Measurements from ENCODE around the gene FKBP6.
"Not testable (repeated sequence)": the region's sequence is repeated elsewhere in the genome, so short reads cannot be mapped to it uniquely, and the experiment has no call there.

FKBP6 gene, protein sequence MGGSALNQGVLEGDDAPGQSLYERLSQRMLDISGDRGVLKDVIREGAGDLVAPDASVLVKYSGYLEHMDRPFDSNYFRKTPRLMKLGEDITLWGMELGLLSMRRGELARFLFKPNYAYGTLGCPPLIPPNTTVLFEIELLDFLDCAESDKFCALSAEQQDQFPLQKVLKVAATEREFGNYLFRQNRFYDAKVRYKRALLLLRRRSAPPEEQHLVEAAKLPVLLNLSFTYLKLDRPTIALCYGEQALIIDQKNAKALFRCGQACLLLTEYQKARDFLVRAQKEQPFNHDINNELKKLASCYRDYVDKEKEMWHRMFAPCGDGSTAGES

DNA sequence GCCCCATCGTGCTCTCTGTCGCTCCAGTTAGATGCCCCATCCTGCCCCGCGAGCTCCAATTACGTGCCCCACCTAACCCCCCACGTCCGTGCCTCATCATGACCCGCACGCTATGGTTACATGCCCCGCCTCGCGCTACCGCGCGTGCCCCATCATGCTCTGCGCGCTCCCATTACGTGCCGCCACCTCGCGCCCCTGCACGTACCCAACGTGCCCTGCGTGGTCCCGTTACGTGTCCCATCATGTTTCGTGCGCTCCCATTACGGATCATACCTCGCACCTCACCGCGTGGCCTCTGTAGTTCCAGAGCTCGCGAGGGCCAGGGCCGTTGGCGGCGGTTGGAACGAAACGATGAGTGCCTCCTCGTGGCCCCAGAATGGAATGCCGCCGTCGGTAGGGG lies at the start of gene FKBP6, which contains the start of gene TRIM50:
Gene FKBP6, plus strand, starts transcription at position 240 of the 400 bp plus-strand sequence. CDS start 268 bp downstream, outside the sequence.
Gene TRIM50, minus strand, starts transcription at position 161 of the 400 bp plus-strand sequence. CDS start 3,295 bp downstream, outside the sequence.
- DNase-seq = not testable (repeated sequence)

DNA sequence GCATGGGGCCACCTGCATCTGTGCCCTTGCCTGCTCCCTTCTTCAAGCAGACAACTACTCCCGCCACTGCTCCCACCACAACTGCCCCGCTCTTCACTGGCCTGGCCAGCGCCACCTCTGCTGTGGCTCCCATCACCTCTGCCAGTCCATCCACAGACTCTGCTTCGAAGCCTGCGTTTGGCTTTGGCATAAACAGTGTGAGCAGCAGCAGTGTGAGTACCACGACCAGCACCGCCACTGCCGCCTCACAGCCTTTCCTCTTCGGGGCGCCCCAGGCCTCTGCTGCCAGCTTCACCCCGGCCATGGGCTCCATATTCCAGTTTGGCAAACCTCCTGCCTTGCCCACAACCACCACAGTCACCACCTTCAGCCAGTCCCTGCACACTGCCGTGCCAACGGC lies 30.7 kb upstream of the FKBP6 start:
- not testable (repeated sequence) for DNase-seq

DNA sequence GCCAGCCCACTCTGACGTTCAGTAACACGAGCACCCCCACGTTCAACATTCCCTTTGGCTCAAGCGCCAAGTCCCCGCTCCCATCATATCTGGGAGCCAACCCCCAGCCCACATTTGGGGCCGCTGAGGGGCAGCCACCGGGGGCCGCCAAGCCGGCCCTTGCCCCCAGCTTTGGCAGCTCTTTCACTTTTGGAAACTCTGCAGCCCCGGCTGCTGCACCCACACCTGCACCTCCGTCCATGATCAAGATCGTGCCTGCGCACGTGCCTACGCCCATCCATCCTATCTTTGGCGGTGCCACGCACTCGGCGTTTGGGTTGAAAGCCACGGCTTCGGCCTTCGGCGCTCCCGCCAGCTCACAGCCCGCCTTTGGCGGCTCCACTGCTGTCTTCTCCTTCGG lies 30.3 kb upstream of the FKBP6 start:
- DNase-seq = not testable (repeated sequence)

DNA sequence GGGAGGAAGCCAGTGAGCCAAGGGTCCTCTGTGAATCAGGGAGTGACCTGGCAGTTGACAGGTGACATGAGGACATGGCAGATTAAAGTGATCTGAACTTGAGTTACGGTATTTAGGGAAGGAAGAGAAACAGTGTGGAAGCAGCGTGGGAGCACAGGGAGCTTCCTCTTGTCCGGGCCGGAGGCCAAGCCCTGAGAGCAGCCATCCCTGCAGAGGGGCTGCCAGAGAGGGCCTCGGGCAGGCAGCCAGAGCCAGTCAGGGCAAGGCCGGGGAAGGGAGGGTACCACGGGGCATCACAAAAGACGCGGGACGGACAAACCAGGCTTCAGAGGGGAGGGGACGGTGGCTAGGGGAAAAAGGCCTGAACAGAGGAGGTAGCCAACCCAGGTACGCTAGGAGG lies 28.1 kb upstream of the FKBP6 start:
- DNase-seq = not testable (repeated sequence)

DNA sequence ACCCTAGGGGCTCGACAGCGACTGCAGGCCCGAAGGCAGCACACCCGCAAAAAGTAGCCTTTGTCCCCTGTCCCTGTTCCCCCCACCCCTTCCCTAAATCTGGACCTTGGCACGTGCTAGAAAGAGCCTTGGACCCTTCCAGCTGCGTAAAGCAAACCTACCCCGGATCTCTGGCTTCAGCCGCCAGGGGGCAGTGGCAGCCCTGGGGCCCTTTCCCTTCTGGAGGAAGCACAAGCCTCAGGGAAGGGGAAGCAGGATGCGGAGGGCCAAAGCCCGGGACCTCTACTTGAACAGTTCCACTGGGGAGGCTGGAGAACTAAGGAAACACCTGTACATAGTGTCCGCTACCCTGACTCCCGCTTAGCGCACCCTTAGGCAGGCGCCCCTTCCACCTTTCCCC lies 26.9 kb upstream of the FKBP6 start:
- not testable (repeated sequence) for DNase-seq

DNA sequence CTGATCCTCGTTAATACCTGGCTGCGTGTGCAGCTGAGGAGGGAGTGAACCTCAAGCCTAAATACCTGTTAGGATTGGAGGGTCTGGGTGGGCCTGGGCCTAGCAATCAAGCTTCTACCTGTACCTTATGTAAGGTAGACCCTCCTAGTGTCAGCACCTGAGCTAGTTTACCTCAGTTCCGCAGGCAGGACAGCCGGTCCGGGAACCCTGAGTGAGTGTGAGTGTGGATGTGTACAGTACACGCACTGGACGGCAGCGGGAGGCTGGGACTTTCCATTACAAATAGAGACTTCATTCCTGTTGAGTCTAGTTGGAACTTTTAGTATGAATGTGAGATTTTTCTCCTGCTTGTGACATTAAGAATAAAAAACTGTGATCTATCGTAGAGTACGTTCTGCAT lies 25.1 kb upstream of the FKBP6 start:
- DNase-seq = not testable (repeated sequence)

DNA sequence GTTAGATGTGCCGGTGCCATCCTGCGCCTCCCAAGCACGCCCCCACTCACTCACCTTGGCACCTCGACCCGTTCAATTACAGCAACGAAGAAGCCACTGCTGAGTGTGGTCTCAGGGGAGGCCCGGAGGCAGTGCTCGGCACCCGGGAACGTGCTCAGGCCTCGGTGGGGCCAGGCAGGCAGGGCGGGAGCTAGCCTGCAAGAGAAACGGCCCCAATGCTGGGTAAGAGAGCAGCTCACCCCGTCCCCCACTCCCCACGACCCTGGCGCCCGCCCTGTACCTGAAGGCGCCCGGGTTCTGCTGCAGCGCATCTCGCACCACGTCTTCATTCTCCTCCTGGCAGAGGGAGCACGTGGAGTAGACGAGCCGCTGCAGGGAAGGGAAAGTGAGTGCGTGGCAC lies 24.4 kb upstream of the FKBP6 start:
- DNase-seq = no peak

DNA sequence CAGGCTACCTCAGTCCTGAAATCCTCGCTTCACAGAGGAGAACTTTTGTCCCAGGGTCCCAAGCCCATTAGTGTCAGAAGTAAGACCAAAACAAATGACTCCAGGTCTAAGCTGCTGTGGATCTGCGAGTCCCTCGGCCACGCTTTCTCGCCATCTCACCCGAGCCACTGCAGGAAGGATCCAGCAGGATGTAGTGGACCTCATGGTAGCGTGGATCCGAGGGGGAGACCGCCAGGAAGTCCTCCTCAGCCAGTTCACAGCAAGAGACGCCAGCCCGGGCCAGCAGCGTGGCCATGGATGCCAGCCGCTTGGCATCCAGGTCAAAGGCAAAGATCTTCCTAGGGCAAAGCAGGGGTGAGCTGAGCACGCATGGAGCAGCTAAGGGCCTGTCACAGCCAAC lies 23.9 kb upstream of the FKBP6 start:
- DNase-seq = no peak

DNA sequence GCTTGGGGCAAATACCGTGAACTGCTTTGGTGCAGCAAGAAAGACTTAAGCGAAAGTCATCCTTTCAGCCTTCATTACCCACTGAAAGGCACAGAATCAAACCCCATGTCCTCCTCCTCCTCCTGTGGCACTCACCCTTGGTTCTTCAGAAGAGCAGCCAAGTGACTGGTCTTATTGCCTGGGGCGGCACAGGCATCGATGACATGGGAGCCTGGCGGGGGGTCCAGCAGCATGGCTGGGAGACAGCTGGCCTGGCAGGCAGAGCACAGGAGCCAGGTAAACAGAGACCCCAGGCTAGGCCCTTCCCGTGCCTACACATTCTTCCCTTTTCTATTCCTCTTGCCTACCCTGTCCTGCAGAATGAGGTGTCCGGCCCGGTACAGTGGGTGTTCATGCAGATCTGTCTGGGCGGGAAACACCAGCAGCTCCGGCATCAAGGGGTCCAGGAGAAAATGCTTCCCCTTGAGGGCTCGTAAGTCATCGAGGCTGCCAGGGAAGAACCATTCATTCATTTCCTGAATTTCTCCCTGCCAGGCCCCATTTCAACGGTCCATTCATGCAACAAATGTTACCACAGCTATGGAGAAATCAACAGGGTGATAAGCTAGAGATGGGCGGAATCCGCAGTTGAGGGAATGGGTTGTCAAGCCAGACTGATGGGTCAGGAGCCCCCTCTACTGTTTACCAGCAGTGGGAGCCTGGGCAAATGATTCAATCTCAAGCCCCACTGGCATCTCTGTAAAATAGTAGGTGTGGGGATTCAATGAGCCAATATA lies 23.2 kb upstream of the FKBP6 start:
- not testable (repeated sequence) for DNase-seq

DNA sequence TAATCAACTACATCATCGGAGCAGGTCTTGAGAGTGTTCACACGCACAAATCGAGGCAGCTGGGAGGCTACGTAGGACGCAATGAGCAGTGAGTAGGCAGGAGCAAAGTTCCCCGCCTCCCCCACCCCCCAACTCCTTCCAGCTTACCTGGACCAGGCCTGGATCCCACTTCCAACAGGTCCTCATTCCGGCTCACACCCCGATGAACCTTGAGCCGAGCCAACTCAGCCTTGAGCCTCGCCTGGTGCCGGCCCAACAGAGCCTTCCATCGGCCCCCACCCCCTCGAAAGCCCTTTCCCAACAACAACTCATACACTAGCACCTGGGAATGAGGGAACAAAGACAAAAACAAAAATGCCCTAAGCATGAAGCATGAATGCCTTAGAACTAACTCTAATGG lies 20.5 kb upstream of the FKBP6 start:
- DNase-seq = no peak

DNA sequence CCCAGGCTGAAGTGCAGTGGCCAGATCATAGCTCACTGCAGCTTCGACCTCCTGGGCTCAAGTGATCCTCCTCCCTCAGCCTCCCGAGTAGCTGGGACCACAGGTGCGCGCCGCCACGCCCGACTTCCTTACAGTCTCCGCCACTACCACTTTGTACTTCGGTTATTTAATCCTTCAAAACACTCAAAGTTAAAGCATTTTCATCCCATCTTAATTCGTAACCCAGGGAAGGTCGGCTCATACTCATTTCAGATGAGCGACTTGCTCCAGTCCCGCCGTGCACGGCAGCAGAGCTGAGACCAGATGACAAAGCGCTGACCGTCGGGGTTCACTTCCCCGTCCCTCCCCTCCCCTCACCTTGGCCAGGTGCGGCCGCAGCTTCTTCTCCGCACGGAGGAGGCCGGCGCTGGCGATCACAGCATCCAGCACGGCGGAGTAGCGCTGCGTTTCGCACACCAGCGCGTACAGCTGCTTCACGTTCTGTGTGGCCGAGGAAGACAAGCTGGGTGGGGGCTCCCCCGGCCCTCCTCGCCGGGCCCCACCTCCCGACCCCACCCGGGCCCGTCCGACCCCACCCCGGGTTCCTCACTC lies 19.8 kb upstream of the FKBP6 start:
- DNase-seq = no peak

DNA sequence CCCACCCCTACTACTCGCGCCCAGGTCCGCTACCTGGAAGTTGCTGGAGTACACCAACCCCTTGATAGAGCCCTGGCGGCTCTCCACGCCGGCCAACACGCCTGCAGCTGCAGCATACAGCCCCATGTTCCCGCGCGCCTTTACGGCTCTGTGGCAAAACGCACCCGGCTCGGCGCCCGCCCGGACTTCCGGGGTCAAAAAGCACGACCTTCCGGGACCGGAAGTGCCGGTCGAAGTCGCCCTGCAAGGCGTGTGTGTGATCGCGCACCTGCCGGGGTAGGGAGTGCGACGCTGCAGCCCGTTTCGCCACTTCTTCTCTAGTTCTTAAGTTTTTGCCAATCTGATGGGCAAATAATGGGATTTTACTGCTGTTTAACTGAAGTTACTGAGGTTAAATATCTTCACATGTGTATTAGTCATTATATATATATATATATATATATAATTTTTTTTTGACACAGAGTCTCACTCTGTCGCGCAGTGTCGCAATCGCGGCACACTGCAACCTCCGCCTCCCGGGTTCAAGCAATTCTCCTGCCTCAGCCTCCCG lies 19.2 kb upstream of the FKBP6 start, which contains the start of gene NSUN5:
Gene NSUN5, minus strand, starts transcription at position 162 of the 550 bp plus-strand sequence. Its CDS starts 36 bp downstream, at position 126.
- DNase-seq = peak; percentile 91

DNA sequence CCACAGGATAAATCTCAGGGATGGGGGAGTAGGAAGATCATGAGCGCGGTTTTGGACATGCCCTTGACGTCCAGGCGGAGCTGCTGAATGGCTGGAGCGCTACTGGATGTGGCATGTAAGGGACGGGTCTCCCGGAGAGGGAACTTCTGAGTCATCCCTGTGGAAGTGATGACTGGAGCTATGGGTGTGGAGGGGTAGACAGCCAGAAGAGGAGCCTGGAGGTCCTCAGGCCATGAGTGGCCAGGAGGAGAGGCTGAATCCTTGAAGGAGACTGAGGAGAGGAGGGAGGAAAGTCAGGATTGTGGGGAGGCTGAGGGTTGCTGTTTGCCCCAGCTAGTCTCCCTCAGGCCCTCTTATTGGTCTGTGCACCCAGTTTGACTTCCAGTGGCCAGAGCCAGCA lies 16.5 kb upstream of the FKBP6 start:
- not testable (repeated sequence) for DNase-seq

DNA sequence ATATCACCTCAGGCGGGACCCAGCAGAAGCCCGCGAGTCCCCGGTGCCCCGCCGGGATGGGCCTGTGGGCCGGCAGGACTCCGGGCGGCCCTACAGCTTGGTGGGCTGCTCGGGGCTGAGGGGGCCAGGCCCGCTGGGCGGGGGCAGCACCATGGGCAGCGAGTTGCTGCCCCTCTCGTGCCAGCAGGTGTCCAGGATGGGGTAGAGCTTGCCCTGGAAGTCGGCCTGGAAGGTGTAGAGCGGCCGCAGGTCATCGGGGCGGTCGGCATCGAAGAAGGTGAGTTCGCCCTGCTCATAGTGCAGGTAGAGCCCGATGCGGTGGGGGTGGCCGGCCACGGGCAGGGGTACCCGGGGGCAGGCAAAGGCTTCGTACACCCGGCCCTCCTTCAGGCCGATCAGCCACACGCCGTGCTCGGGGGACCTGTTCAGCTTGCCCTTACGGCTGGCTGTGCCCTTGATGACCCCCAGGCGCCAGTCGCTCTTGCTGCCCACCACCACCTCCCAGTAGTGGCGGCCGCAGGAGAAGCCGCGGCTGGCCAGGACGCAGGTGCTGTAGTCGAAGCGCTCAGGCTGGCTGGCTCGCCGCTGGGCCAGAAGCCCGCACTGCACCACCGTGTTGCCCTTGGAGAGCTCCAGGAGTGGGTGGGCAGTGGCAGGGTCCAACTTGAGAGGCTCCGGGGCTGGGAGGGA lies 15.0 kb upstream of the FKBP6 start:
- DNase-seq = no peak

DNA sequence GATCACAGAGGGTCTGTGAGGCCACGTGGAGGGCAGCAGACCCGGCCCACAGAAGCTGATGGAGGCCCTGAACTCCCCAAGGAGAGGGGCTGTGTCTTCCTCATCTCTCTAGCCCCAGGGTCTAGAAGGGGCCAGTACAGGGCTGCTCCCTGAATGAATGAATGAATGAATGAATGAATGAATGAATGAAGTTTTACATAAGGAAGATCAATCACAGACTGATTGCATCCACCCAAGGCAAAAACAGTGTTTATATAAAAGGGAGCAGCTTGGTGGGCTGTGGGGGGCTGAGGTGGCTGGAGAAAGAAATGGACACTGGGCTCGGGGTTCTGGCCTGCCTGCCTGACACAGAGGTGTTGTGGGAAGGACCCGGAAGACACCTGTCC lies 14.4 kb upstream of the FKBP6 start:
- no peak for DNase-seq

DNA sequence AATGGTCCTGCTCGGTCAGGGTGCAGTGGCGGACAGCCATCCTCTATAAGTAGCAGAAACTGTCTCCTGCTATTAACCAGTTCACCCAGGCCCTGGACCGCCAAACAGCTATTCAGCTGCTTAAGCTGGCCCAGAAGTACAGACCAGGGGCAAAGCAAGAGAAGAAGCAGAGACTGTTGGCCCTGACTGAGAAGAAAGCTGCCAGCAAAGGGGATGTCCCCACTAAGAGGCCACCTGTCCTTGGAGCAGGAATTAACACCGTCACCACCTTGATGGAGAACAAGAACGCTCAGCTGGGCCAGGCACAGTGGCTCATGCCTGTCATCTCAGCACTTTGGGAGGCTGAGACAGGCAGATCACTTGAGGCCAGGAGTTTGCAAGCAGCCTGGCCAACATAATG lies 13.7 kb upstream of the FKBP6 start:
- DNase-seq = no peak

DNA sequence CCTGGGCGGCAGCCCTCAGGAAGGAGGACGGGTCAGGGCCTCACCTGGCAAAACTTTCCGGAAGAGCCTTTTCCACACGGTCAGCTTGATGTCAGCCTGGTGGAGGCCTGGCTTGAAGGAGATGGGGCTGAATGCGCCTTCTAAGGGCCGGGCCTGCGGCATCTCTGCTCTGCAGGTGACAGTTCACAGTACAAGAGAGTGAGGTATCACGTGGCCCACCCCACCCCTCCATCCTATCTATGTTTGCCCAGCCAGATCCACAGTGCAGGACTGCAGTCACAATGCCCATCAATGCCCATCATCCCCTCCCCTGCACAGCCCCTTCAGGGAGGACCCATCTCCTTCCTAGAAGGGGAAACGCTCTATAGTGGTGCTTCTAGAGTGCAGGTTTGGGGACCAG lies 11.4 kb upstream of the FKBP6 start:
- no peak for DNase-seq

DNA sequence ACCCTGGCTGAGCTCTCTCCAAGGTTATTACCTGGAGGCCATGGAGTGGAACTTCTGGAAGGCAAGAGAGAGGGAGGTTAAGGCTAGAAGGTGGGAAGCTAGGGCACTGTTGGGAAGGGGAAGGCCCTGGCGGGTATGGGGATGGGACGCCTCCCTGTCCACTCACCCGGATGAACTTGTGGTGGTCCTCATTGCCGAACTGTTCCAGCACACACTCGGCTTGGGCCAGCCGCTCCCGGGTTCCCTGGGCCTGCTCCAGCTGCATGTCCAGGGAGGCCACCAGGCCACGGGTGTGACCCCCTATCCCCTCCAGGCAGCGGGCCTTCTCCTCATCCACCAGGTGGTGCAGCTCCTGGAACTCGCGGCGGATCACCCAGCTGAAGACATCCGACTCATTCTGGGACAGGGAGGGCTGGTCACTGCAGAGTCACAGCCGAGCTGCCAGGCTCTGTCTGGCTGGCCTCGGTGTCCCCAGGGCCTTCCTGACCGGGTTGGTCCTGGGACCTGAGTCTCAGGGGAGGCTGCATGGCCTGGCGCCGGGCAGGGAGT lies 9.2 kb upstream of the FKBP6 start:
- not testable (repeated sequence) for DNase-seq

DNA sequence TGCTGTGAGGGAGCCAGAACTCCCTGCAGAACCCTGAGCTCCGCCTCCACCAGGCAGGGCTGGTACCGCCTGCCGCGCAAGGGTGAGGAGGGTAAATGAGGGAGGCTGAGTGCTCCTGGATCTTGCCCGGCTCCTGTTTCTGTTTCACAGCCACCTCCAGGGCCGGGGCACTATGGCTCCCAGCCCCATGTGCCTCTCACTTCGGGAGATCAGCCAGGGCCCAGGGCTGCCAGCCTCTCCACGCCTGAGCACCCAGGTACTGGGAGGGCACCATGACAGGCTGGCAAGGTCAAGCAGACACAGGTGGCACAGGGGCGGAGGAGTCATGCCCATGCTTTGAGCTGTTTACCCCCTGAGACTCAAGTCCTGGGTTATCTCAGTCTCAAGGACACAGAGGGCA lies 8.4 kb upstream of the FKBP6 start:
- not testable (repeated sequence) for DNase-seq

DNA sequence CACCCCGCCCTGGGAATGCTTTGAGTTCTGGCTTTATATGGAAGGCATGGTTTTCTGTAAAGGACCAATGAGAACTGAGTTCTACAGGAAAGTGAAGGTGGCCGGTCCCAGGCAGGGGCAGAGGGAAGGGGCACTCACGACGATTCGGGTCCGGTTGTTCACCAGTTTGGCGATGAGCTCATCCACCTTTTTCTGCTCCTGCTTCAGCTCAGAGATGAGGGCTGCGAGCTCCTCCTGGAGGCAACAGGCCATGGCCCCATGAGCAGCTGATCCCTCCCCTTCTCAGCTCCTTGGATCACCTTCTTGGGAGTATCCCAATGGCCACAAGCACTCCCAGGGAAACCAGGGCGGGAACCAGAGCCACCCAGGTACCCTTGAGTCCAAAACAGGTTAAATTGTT lies 8.0 kb upstream of the FKBP6 start:
- not testable (repeated sequence) for DNase-seq

DNA sequence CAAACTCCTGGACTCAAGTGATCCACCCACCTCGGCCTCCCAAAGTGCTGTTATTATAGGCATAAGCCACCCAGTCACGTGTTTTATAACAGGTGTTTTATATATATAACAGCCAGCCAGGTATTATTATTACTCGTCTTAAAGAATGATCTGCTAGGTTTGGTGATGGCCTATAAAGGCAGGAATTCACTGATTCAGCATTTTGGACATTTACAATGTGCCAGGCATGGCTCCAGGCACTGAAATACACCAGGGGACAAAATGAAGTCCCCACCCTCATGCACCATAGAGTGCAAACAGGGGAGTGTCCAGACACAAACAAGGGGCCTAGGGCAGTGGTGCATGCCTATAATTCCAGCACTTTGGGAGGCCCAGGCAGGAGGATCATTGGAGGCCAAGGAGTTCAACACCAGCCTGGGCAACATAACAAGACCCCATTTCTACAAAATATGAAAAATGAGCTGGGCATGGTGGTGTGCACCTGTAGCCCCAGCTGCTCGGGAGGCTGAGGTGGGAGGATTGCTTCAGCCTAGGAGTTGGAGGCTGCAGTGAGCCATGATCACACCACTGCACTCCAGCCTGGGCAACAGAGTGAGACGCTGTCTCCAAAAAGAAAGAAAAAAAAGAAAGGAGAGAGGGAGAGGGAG lies 4.4 kb upstream of the FKBP6 start:
- not testable (repeated sequence) for DNase-seq

Data from stimulated activated CD4-positive, alpha-beta T cell treated with anti-CD3 and anti-CD28 coated beads, Interleukin-4, amount 100 ng/mL, for 1 hour (primary cell).